Smooth muscle cell (in vitro differentiated cells): Measurements from ENCODE around the gene ARHGAP8. TPM values are rescaled to one million over a fixed set of nuclear protein-coding genes. Genes with fewer than 3 reads are reported as not detected.

Source experiments
- DNase-seq: peaks from one replicate; lab custom pipeline; 2025; ENCODE audit not compliant: unreplicated experiment; lab: John Stamatoyannopoulos, UW
- H2AFZ ChIP-seq: fragments of 200-600 bp; sonication (generic); 2 replicates; pipeline ENCODE4 v1.6.0; 2016; ENCODE audit warnings: antibody characterized with exemption, low read depth, mild to moderate bottlenecking
- H3F3A ChIP-seq: fragments of 200-600 bp; sonication (generic); 2 replicates; pipeline ENCODE4 v1.6.0; 2017; ENCODE audit warnings: antibody characterized with exemption, low read depth
- H3K27ac ChIP-seq: fragments of 200-600 bp; sonication (generic); 2 replicates; pipeline ENCODE4 v1.5.1; 2016; ENCODE audit warnings: low read depth, mild to moderate bottlenecking
- H3K27me3 ChIP-seq: fragments of 200-600 bp; sonication (generic); 2 replicates; pipeline ENCODE4 v1.6.1; 2016; ENCODE audit warnings: low read depth, mild to moderate bottlenecking
- H3K36me3 ChIP-seq: fragments of 200-600 bp; sonication (generic); 2 replicates; pipeline ENCODE4 v1.5.1; 2016; ENCODE audit warnings: low read depth
- H3K4me1 ChIP-seq: fragments of 200-600 bp; sonication (generic); 2 replicates; pipeline ENCODE4 v1.5.1; 2016; ENCODE audit warnings: low read depth
- H3K4me2 ChIP-seq: fragments of 200-600 bp; sonication (generic); 2 replicates; pipeline ENCODE4 v1.6.0; 2016; ENCODE audit warnings: mild to moderate bottlenecking
- H3K4me3 ChIP-seq: fragments of 200-600 bp; sonication (generic); 2 replicates; pipeline ENCODE4 v1.5.1; 2016; ENCODE audit warnings: mild to moderate bottlenecking
- H3K79me2 ChIP-seq: fragments of 200-600 bp; sonication (generic); 2 replicates; pipeline ENCODE4 v1.6.0; 2016; ENCODE audit warnings: low read depth, mild to moderate bottlenecking
- H3K9ac ChIP-seq: fragments of 200-600 bp; sonication (generic); 2 replicates; pipeline ENCODE4 v1.6.0; 2016; ENCODE audit warnings: low read depth
- H3K9me3 ChIP-seq: fragments of 200-600 bp; sonication (generic); replicated peaks from 2 replicates; pipeline ENCODE4 v1.5.1; 2016; ENCODE audit warnings: low read depth
- H4K20me1 ChIP-seq: fragments of 200-600 bp; sonication (generic); 2 replicates; pipeline ENCODE4 v1.6.0; 2016; ENCODE audit warnings: low read depth
- CTCF ChIP-seq: fragments of 200-600 bp; sonication (generic); IDR thresholded peaks from 2 replicates; pipeline ENCODE4 v1.5.1; 2017; ENCODE audit warnings: borderline replicate concordance, mild to moderate bottlenecking, antibody characterized with exemption; ENCODE audit not compliant: insufficient read depth, poor library complexity, severe bottlenecking
- WGBS: methylation state at CpG from one replicate; pipeline ENCODE4 v1.1.7; 2016; ENCODE audit warnings: low lambda C conversion rate; 5-methylcytosine and 5-hydroxymethylcytosine counted together
- polyA plus RNA-seq: library from polyadenylated mRNA; unstranded; fragments of >200 nt; fragmentation: Nextera tagmentation; extraction: Ambion mirVana; gene quantifications from 2 replicates; pipeline ENCODE4 v1.2.1, GENCODE V29; 2016
- total RNA-seq: library from RNA; depleted of rRNA; stranded (reverse); fragments of >200 nt; gene quantifications from 2 replicates; pipeline ENCODE4 v1.2.3, GENCODE V29; 2014

ARHGAP8 gene
- total and polyA plus RNA-seq, 2 experiments from 2014 or later, result 5.8 to 11.4 TPM

GRCh38 chr22:44730022-44730393 lies 22.4 kb upstream of the ARHGAP8 start:
- WGBS, result 85% methylated on average over 14 of the region's 14 CpGs
- Histone ChIP-seq H4K20me1 (peaks cover 36% of the 10 kb centered on the region), H3K4me3 (no peak overlapping the region), H3K36me3 (no peaks in the 10 kb centered on the region), H3K79me2 (no peaks in the 10 kb centered on the region), H2AFZ (no peak overlapping the region), H3K9ac (no peak overlapping the region), H3K4me2 (no peak overlapping the region), H3K27ac (no peak overlapping the region), H3K27me3 (no peaks in the 10 kb centered on the region), H3K9me3 (no peaks in the 10 kb centered on the region), H3F3A (no peaks in the 10 kb centered on the region), H3K4me1 (no peaks in the 10 kb centered on the region)
- TF ChIP-seq CTCF, result no peak
- DNase-seq, result no peak

- no peak overlapping the region for H3K27ac ChIP-seq
- no peak overlapping the region for H3K4me2 ChIP-seq
- H3K4me1 ChIP-seq, result no peaks in the 10 kb centered on the region
- no peaks in the 10 kb centered on the region for H3K36me3 ChIP-seq
- H4K20me1 ChIP-seq, result peaks cover 36% of the 10 kb centered on the region
- H3K9ac ChIP-seq, result no peak overlapping the region
- no peaks in the 10 kb centered on the region for H3K9me3 ChIP-seq
- DNase-seq, result no peak
- H3K4me3 ChIP-seq, result no peak overlapping the region
- H3K79me2 ChIP-seq, result no peaks in the 10 kb centered on the region
- H3K27me3 ChIP-seq, result no peaks in the 10 kb centered on the region
- TF ChIP-seq CTCF, result no peak
- no peak overlapping the region for H2AFZ ChIP-seq
- no peaks in the 10 kb centered on the region for H3F3A ChIP-seq
- 95% methylated on average over 19 of the region's 19 CpGs for WGBS
Measured at GRCh38 chr22:44730490-44731356, 21.7 kb upstream of the ARHGAP8 start.

- Histone ChIP-seq H4K20me1 (peaks cover 38% of the 10 kb centered on the region), H3K79me2 (no peaks in the 10 kb centered on the region), H3K4me1 (no peaks in the 10 kb centered on the region), H3K27ac (no peak overlapping the region), H2AFZ (no peak overlapping the region), H3K9me3 (no peaks in the 10 kb centered on the region), H3K27me3 (no peaks in the 10 kb centered on the region), H3K9ac (no peak overlapping the region), H3F3A (no peaks in the 10 kb centered on the region), H3K4me2 (no peak overlapping the region), H3K36me3 (no peaks in the 10 kb centered on the region), H3K4me3 (no peak overlapping the region)
- no peak for DNase-seq
- TF ChIP-seq CTCF, result no peak
- 99% methylated on average over 7 of the region's 7 CpGs for WGBS
Measured at GRCh38 chr22:44731357-44731970, 20.9 kb upstream of the ARHGAP8 start.
